GM12878 (cell line): ENCODE data around the gene TRUB2. TPM values are rescaled to one million over a fixed set of nuclear protein-coding genes. Genes with fewer than 3 reads are reported as not detected.

Experiments used
- BACH1 ChIP-seq: fragments of 450-650 bp; IDR thresholded peaks from 2 replicates; pipeline ENCODE4 v1.6.1; 2017; ENCODE audit warnings: mild to moderate bottlenecking, borderline replicate concordance
- BMI1 ChIP-seq: fragments of 450-650 bp; IDR thresholded peaks from 2 replicates; pipeline ENCODE4 v1.6.1; 2016; ENCODE audit warnings: mild to moderate bottlenecking, moderate library complexity, borderline replicate concordance
- CEBPB ChIP-seq, 2 experiments: fragments of 150-350 bp in 1 of 2; IDR thresholded peaks; 2 replicates each; pipeline ENCODE4 v1.6.1; 2012 to 2014; ENCODE audit warnings: low read depth in 2 of 2, low read length in 2 of 2, borderline replicate concordance in 1 of 2, inconsistent platforms in 1 of 2
- CHD2 ChIP-seq: IDR thresholded peaks from 2 replicates; pipeline ENCODE4 v1.6.1; 2011; ENCODE audit warnings: low read depth, low read length, improper control_type of control experiment, borderline replicate concordance
- DPF2 ChIP-seq: fragments of 450-650 bp; IDR thresholded peaks from 2 replicates; pipeline ENCODE4 v1.6.1; 2017; ENCODE audit warnings: mild to moderate bottlenecking
- EZH2 ChIP-seq: IDR thresholded peaks from 2 replicates; pipeline ENCODE4 v1.6.1; 2012; ENCODE audit warnings: low read depth, mild to moderate bottlenecking, control low read depth, inconsistent platforms, low read length, borderline replicate concordance; ENCODE audit not compliant: control insufficient read depth
- FOXM1 ChIP-seq: IDR thresholded peaks from 2 replicates; pipeline ENCODE4 v1.6.1; 2012; ENCODE audit warnings: low read depth, mild to moderate bottlenecking, inconsistent platforms, low read length, moderate library complexity
- MXI1 ChIP-seq: fragments of 150-350 bp; IDR thresholded peaks from 2 replicates; pipeline ENCODE4 v1.6.1; 2011; ENCODE audit warnings: low read depth, mild to moderate bottlenecking, inconsistent platforms, low read length, improper control_type of control experiment
- NR2F1 ChIP-seq: fragments of 450-650 bp; conservative IDR thresholded peaks from 2 replicates; pipeline ENCODE4 v1.6.1; 2017; ENCODE audit warnings: mild to moderate bottlenecking
- POLR2AphosphoS5 ChIP-seq: IDR thresholded peaks from 2 replicates; pipeline ENCODE4 v1.6.1; 2011; ENCODE audit warnings: mild to moderate bottlenecking, low read length, inconsistent platforms
- REST ChIP-seq: IDR thresholded peaks from 2 replicates; pipeline ENCODE4 v1.6.1; 2012; ENCODE audit warnings: mild to moderate bottlenecking, low read depth, low read length
- RUNX3 ChIP-seq: IDR thresholded peaks from 2 replicates; pipeline ENCODE4 v1.6.1; 2012; ENCODE audit warnings: low read length, inconsistent platforms
- SRF ChIP-seq, 2 experiments: IDR thresholded peaks; 2 replicates each; pipeline ENCODE4 v1.6.1; 2011; ENCODE audit warnings: low read depth in 2 of 2, low read length in 2 of 2, mild to moderate bottlenecking in 1 of 2, moderate library complexity in 1 of 2
- ZBTB11 ChIP-seq: fragments of 450-650 bp; formaldehyde crosslinking; IDR thresholded peaks from 2 replicates; pipeline ENCODE4 v1.5.0; 2022; ENCODE audit warnings: mild to moderate bottlenecking, missing genetic modification characterization
- polyA plus RNA-seq, 11 experiments: library from polyadenylated mRNA; depleted of rRNA in 4 of 11; unstranded in 6 of 11; stranded (reverse) in 5 of 11; fragments of >200 nt; fragmentation: Nextera tagmentation in 4 of 11; fragmentation: Illumina TruSeq in 1 of 11; extraction: Ambion mirVana in 4 of 11; extraction: Trizol in 1 of 11; gene quantifications; 1 replicate in 1 of 11; 2 replicates in 10 of 11; pipeline versions ENCODE4 v1.2.1 to v1.2.3, GENCODE V29; 2011 to 2016; ENCODE audit warnings: inconsistent platforms in 2 of 11, missing spikeins in 2 of 11, low read depth in 1 of 11
- total RNA-seq, 4 experiments: library from RNA; depleted of rRNA in 3 of 4; stranded (reverse); fragments of >200 nt in 3 of 4; fragmentation: Illumina TruSeq in 1 of 4; extraction: Trizol in 1 of 4; gene quantifications; 2 replicates each; pipeline versions ENCODE4 v1.2.1 to v1.2.3, GENCODE V29; 2013 to 2021
- TF ChIP-seq, protein P1 (sequence below): fragments of 450-650 bp; IDR thresholded peaks from 2 replicates; pipeline ENCODE4 v1.6.1; 2016; ENCODE audit warnings: mild to moderate bottlenecking, moderate library complexity, borderline replicate concordance
- TF ChIP-seq, protein P2 (sequence below), 3 experiments: IDR thresholded peaks in 2 of 3; conservative IDR thresholded peaks in 1 of 3; 2 replicates each; pipeline ENCODE4 v1.5.1; 2011; ENCODE audit warnings: low read depth in 3 of 3, low read length in 3 of 3, mild to moderate bottlenecking in 3 of 3, control low read depth in 2 of 3, moderate library complexity in 2 of 3, inconsistent platforms in 1 of 3, mixed read lengths in 1 of 3; ENCODE audit not compliant: control insufficient read depth in 2 of 3, insufficient read depth in 1 of 3; ENCODE audit errors: extremely low read depth in 1 of 3

Gene TRUB2
- total and polyA plus RNA-seq, 10 of the 15 experiments (the other 5 are each of a cell fraction or from before 2014, with no cell fraction given), result 2.8 to 70.5 (median 37.2) TPM

GRCh38 chr9:128361986-128362646 is 39.9 kb upstream of the TRUB2 start (continued):
- TF ChIP-seq, protein P1, sequence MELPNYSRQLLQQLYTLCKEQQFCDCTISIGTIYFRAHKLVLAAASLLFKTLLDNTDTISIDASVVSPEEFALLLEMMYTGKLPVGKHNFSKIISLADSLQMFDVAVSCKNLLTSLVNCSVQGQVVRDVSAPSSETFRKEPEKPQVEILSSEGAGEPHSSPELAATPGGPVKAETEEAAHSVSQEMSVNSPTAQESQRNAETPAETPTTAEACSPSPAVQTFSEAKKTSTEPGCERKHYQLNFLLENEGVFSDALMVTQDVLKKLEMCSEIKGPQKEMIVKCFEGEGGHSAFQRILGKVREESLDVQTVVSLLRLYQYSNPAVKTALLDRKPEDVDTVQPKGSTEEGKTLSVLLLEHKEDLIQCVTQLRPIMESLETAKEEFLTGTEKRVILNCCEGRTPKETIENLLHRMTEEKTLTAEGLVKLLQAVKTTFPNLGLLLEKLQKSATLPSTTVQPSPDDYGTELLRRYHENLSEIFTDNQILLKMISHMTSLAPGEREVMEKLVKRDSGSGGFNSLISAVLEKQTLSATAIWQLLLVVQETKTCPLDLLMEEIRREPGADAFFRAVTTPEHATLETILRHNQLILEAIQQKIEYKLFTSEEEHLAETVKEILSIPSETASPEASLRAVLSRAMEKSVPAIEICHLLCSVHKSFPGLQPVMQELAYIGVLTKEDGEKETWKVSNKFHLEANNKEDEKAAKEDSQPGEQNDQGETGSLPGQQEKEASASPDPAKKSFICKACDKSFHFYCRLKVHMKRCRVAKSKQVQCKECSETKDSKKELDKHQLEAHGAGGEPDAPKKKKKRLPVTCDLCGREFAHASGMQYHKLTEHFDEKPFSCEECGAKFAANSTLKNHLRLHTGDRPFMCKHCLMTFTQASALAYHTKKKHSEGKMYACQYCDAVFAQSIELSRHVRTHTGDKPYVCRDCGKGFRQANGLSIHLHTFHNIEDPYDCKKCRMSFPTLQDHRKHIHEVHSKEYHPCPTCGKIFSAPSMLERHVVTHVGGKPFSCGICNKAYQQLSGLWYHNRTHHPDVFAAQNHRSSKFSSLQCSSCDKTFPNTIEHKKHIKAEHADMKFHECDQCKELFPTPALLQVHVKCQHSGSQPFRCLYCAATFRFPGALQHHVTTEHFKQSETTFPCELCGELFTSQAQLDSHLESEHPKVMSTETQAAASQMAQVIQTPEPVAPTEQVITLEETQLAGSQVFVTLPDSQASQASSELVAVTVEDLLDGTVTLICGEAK, result no peak; the same call in 1 of the 2 replicates
- TF ChIP-seq NR2F1 (no peak), EZH2 (no peak), MXI1 (0 out of 2 replicates have a peak, but pooled peaks have one; percentile 48), BMI1 (no peak), POLR2AphosphoS5 (no peak), CHD2 (no peak), CEBPB (IDR thresholded peaks at IDR 0.05; ENCODE audit: borderline replicate concordance in 1 of 2, low read depth in 2 of 2, low read length in 2 of 2) (no peak), REST (no peak), SRF (IDR thresholded peaks at IDR 0.05; ENCODE audit: low read depth in 2 of 2, low read length in 2 of 2) (no peak), FOXM1 (no peak), RUNX3 (no peak), BACH1 (peak; percentile 45; the same call in 1 of the 2 replicates), DPF2 (no peak), ZBTB11 (no peak)
- TF ChIP-seq, protein P2, sequence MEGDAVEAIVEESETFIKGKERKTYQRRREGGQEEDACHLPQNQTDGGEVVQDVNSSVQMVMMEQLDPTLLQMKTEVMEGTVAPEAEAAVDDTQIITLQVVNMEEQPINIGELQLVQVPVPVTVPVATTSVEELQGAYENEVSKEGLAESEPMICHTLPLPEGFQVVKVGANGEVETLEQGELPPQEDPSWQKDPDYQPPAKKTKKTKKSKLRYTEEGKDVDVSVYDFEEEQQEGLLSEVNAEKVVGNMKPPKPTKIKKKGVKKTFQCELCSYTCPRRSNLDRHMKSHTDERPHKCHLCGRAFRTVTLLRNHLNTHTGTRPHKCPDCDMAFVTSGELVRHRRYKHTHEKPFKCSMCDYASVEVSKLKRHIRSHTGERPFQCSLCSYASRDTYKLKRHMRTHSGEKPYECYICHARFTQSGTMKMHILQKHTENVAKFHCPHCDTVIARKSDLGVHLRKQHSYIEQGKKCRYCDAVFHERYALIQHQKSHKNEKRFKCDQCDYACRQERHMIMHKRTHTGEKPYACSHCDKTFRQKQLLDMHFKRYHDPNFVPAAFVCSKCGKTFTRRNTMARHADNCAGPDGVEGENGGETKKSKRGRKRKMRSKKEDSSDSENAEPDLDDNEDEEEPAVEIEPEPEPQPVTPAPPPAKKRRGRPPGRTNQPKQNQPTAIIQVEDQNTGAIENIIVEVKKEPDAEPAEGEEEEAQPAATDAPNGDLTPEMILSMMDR (IDR thresholded peaks at IDR 0.05 in 2 of 3, conservative IDR thresholded peaks at IDR 0.05 in 1 of 3; ENCODE audit: control insufficient read depth in 2 of 3, extremely low read depth in 1 of 3, insufficient read depth in 1 of 3, low read depth in 3 of 3, low read length in 3 of 3), result peak; percentile 90 to 92 (median 90)
